K562 (cell line): ENCODE data around the gene MAB21L4. TPM values are rescaled to one million over a fixed set of nuclear protein-coding genes. Genes with fewer than 3 reads are reported as not detected.

ENCODE experiments used
- AFF1 ChIP-seq, 2 experiments: fragments of 450-650 bp; IDR thresholded peaks; 2 replicates each; pipeline ENCODE4 v1.6.1; 2018; ENCODE audit warnings: mild to moderate bottlenecking in 2 of 2, low read depth in 1 of 2; ENCODE audit not compliant: partially characterized antibody in 2 of 2
- CEBPG ChIP-seq, 3 experiments: fragments of 200-800 bp in 1 of 3; sonication (Bioruptor generic) in 1 of 3; sonication (generic) in 1 of 3; formaldehyde crosslinking in 1 of 3; IDR thresholded peaks in 2 of 3; conservative IDR thresholded peaks in 1 of 3; 2 replicates each; pipeline versions ENCODE4 v1.6.1 to v1.8.0; 2016 to 2022; ENCODE audit warnings: missing compliant biosample characterization in 2 of 3, missing genetic modification characterization in 2 of 3, mild to moderate bottlenecking in 1 of 3, missing genetic modification reagents in 1 of 3
- CXXC5 ChIP-seq: fragments of 250-450 bp; sonication (Bioruptor Pico); IDR thresholded peaks from 2 replicates; pipeline ENCODE4 v1.8.0; 2022; ENCODE audit warnings: inconsistent platforms, mild to moderate bottlenecking, moderate library complexity
- FOXO4 ChIP-seq: fragments of 450-650 bp; formaldehyde crosslinking; IDR thresholded peaks from 2 replicates; pipeline ENCODE4 v1.4.0; 2020; ENCODE audit warnings: mild to moderate bottlenecking, moderate library complexity
- polyA plus RNA-seq, 8 experiments: library from polyadenylated mRNA; depleted of rRNA in 4 of 8; stranded (reverse) in 5 of 8; unstranded in 3 of 8; fragments of >200 nt; fragmentation: Nextera tagmentation in 2 of 8; fragmentation: Illumina TruSeq in 1 of 8; extraction: Ambion mirVana in 2 of 8; extraction: Trizol in 1 of 8; gene quantifications; 2 replicates each; pipeline versions ENCODE4 v1.2.1 to v1.2.3, GENCODE V29; 2011 to 2014; ENCODE audit warnings: inconsistent platforms in 1 of 8, missing spikeins in 1 of 8
- total RNA-seq, 7 experiments: library from RNA; depleted of rRNA in 6 of 7; stranded (reverse); fragments of >200 nt in 6 of 7; fragmentation: Illumina TruSeq in 2 of 7; extraction: Trizol in 2 of 7; gene quantifications; 2 replicates each; pipeline versions ENCODE4 v1.2.1 to v1.2.3, GENCODE V29; 2011 to 2021; ENCODE audit warnings: low replicate concordance in 1 of 7

The MAB21L4 gene
- total and polyA plus RNA-seq, 9 of the 15 experiments (the other 6 are each of a cell fraction or from before 2014, with no cell fraction given) = 0.03 TPM; not detected in 8

GRCh38 chr2:240893363-240893844 lies 2.6 kb downstream of the MAB21L4 start (continued):
- no peak for TF ChIP-seq AFF1 (IDR thresholded peaks at IDR 0.05; ENCODE audit: low read depth in 1 of 2, partially characterized antibody in 2 of 2)
- no peak for TF ChIP-seq FOXO4 (CRISPR knock-in tag)
- TF ChIP-seq CEBPG (CRISPR knock-in tag; IDR thresholded peaks at IDR 0.05) = no peak
- TF ChIP-seq CEBPG (tag; conservative IDR thresholded peaks at IDR 0.05 in 1 of 2, IDR thresholded peaks at IDR 0.05 in 1 of 2) = no peak
- TF ChIP-seq CXXC5 (CRISPR knock-in tag) = no peak
- TF ChIP-seq, all 486 proteins: peak for 0
